DND-41 (cell line): ENCODE measurements around the gene CEP112.
A peak's percentile ranks its signal among the peaks of the same experiment; 100 is the strongest.

Experiments
- ATAC-seq: fragments of 200-7000 bp; cut with Tn5 transposase; 3 replicates; pipeline ENCODE4 v1.9.1; 2021; ENCODE audit warnings: low read depth; ENCODE audit not compliant: insufficient read depth
- DNase-seq: peaks from one replicate; pipeline ENCODE4 v3.0.0-alpha.2; 2020
- H2AFZ ChIP-seq: 2 replicates; pipeline ENCODE4 v1.6.0; 2012; ENCODE audit warnings: low read depth, low read length
- H3K27ac ChIP-seq: 2 replicates; pipeline ENCODE4 v1.5.1; 2012; ENCODE audit warnings: low read length, inconsistent platforms
- H3K27me3 ChIP-seq: fragments of 200-600 bp; sonication (generic); 2 replicates; pipeline ENCODE4 v1.6.0; 2012; ENCODE audit warnings: low read length, mild to moderate bottlenecking, inconsistent platforms; ENCODE audit not compliant: insufficient read depth, poor library complexity
- H3K36me3 ChIP-seq: 2 replicates; pipeline ENCODE4 v1.5.1; 2012; ENCODE audit warnings: low read length, inconsistent platforms; ENCODE audit not compliant: insufficient read depth
- H3K4me1 ChIP-seq: 2 replicates; pipeline ENCODE4 v1.5.1; 2012; ENCODE audit warnings: mild to moderate bottlenecking, low read length; ENCODE audit not compliant: insufficient read depth
- H3K4me2 ChIP-seq: 2 replicates; pipeline ENCODE4 v1.6.0; 2012; ENCODE audit warnings: mild to moderate bottlenecking, moderate library complexity, low read length, inconsistent platforms; ENCODE audit not compliant: insufficient read depth
- H3K4me3 ChIP-seq, 2 experiments: fragments of 200-600 bp in 1 of 2; shearing (Covaris generic) in 1 of 2; 2 replicates each; pipeline ENCODE4 v1.5.1; 2012 to 2016; ENCODE audit warnings: inconsistent platforms in 2 of 2, low read length in 2 of 2, mild to moderate bottlenecking in 2 of 2, low read depth in 1 of 2, moderate library complexity in 1 of 2
- H3K79me2 ChIP-seq: 2 replicates; pipeline ENCODE4 v1.6.0; 2012; ENCODE audit warnings: low read length, inconsistent platforms; ENCODE audit not compliant: insufficient read depth
- H3K9ac ChIP-seq: 2 replicates; pipeline ENCODE4 v1.6.0; 2012; ENCODE audit warnings: low read depth, mild to moderate bottlenecking, inconsistent platforms, low read length, moderate library complexity
- H3K9me3 ChIP-seq: 2 replicates; pipeline ENCODE4 v1.5.1; 2012; ENCODE audit warnings: low read length, moderate library complexity, mild to moderate bottlenecking, inconsistent platforms; ENCODE audit not compliant: insufficient read depth, severe bottlenecking
- H4K20me1 ChIP-seq: 2 replicates; pipeline ENCODE4 v1.6.0; 2012; ENCODE audit warnings: low read length; ENCODE audit not compliant: insufficient read depth
- EZH2 ChIP-seq: IDR thresholded peaks from 3 replicates; pipeline ENCODE4 v1.6.1; 2012; ENCODE audit warnings: borderline replicate concordance, low read depth, mild to moderate bottlenecking, moderate library complexity, low read length, inconsistent platforms; ENCODE audit not compliant: severe bottlenecking
- TF ChIP-seq, protein P1 (sequence below): IDR thresholded peaks from 2 replicates; pipeline ENCODE4 v1.5.1; 2012; ENCODE audit warnings: borderline replicate concordance, low read length, moderate library complexity, mild to moderate bottlenecking; ENCODE audit not compliant: poor library complexity, severe bottlenecking; ENCODE audit errors: extremely low read depth

CEP112 gene

DNA sequence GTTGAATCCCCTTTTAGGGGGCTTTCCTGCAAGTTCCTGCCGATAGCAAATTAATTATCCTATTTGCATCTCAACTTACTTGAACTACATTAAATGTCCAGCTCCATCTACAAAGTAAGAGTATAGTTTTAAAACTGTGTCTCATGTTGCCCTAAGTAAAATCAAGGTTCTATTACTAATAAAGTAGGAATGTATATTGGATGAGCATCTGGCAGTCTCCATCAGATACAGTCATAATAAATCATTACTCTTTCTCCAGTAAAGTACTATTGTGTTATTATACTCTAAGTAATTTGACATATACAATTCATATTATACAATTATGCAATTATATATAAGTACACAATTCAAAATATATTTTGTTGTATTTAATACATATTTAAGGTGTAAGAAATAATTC is 249.3 kb downstream of the CEP112 start:
- Histone ChIP-seq H4K20me1 (no peaks in the 10 kb centered on the region), H2AFZ (no peak overlapping the region), H3K36me3 (no peaks in the 10 kb centered on the region), H3K9me3 (no peaks in the 10 kb centered on the region), H3K27ac (no peak overlapping the region), H3K4me1 (no peaks in the 10 kb centered on the region), H3K79me2 (no peaks in the 10 kb centered on the region), H3K27me3 (no peaks in the 10 kb centered on the region), H3K9ac (no peak overlapping the region), H3K4me2 (no peak overlapping the region), H3K4me3 (no peak overlapping the region)
- ATAC-seq: no peak
- TF ChIP-seq, protein P1, sequence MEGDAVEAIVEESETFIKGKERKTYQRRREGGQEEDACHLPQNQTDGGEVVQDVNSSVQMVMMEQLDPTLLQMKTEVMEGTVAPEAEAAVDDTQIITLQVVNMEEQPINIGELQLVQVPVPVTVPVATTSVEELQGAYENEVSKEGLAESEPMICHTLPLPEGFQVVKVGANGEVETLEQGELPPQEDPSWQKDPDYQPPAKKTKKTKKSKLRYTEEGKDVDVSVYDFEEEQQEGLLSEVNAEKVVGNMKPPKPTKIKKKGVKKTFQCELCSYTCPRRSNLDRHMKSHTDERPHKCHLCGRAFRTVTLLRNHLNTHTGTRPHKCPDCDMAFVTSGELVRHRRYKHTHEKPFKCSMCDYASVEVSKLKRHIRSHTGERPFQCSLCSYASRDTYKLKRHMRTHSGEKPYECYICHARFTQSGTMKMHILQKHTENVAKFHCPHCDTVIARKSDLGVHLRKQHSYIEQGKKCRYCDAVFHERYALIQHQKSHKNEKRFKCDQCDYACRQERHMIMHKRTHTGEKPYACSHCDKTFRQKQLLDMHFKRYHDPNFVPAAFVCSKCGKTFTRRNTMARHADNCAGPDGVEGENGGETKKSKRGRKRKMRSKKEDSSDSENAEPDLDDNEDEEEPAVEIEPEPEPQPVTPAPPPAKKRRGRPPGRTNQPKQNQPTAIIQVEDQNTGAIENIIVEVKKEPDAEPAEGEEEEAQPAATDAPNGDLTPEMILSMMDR: no peak
- TF ChIP-seq EZH2: no peak
- DNase-seq: no peak

DNA sequence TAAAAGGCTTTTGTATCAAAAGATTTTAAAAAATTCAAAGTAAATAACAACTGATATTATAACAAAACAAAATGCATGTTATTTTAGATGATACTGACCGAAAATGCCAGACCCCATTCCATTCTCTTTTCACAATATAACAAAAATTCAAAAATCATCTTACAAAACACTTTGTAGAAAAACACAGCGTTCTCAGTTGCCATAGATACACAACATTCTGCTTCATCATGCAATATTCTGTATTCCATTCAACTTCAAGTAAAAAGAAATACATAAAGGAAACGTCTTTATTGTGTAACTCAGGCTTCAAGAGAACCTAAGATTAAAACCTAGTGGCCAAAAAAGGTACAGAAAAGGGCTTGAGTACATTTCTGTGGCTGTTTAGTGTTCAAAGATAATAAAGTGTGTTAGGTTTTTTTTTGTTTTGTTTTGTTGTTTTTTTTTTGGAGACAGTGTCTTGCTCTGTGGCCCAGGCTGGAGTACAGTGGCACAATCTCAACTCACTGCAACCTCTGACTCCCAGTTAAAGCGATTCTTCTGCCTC is 250.5 kb downstream of the CEP112 start:
- no peak for TF ChIP-seq EZH2
- TF ChIP-seq, protein P1: peak; percentile 28
- Histone ChIP-seq H4K20me1 (no peaks in the 10 kb centered on the region), H3K4me1 (no peaks in the 10 kb centered on the region), H2AFZ (no peak overlapping the region), H3K79me2 (no peaks in the 10 kb centered on the region), H3K4me3 (no peak overlapping the region), H3K4me2 (no peak overlapping the region), H3K36me3 (no peaks in the 10 kb centered on the region), H3K27me3 (no peaks in the 10 kb centered on the region), H3K27ac (no peak overlapping the region), H3K9me3 (no peaks in the 10 kb centered on the region), H3K9ac (no peak overlapping the region)
- ATAC-seq (no peak), DNase-seq (no peak)

DNA sequence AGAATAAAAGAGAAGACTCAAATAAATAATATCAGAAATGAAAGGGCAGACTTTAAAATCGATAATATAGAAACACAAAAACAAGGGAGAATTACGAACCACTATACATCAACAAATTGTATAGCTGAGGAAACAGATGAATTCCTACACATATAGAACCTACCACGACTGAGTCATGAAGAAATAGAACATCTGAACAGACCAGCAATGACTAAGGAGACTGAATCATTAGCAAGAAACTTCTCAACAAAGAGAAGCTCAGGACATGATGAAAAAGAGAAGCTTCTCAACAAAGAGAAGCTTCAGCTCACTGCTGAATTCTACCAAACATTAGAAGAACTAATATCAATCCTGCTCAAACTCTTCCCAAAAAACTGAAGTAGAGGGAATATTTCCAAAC is 255.9 kb downstream of the CEP112 start:
- no peaks in the 10 kb centered on the region for H3K79me2 ChIP-seq
- no peaks in the 10 kb centered on the region for H4K20me1 ChIP-seq
- H3K27ac ChIP-seq: no peak overlapping the region
- H2AFZ ChIP-seq: no peak overlapping the region
- DNase-seq (no peak), ATAC-seq (no peak)
- TF ChIP-seq EZH2: no peak
- TF ChIP-seq, protein P1: no peak
- H3K4me2 ChIP-seq: no peak overlapping the region
- no peak overlapping the region for H3K4me3 ChIP-seq
- no peak overlapping the region for H3K9ac ChIP-seq
- no peaks in the 10 kb centered on the region for H3K36me3 ChIP-seq
- no peaks in the 10 kb centered on the region for H3K4me1 ChIP-seq
- H3K27me3 ChIP-seq: no peaks in the 10 kb centered on the region
- peaks cover 3% of the 10 kb centered on the region for H3K9me3 ChIP-seq

DNA sequence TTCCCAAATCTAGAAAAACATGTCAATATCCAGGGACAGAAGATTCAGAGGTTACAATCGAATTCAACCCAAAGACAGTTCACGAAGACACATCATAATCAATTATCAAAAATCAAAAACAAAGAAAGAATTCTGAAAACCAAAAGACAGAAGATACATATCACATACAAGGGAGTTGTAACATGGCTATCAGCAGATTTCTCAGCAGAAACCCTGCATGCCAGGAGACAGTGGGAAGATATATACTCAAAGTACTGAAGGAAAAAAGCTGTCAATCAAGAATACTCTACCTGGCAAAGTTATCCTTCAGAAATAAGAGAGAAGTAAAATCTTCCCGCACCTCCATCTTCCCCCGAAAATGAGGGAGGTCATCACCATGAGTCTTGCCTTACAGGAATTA is 258.6 kb downstream of the CEP112 start:
- H3K4me1 ChIP-seq: no peaks in the 10 kb centered on the region
- ATAC-seq: no peak
- no peaks in the 10 kb centered on the region for H3K36me3 ChIP-seq
- DNase-seq: no peak
- H3K4me3 ChIP-seq: no peak overlapping the region
- no peaks in the 10 kb centered on the region for H3K27me3 ChIP-seq
- H3K9me3 ChIP-seq: peaks cover 3% of the 10 kb centered on the region
- H3K9ac ChIP-seq: no peak overlapping the region
- no peak overlapping the region for H3K4me2 ChIP-seq
- no peak overlapping the region for H2AFZ ChIP-seq
- no peaks in the 10 kb centered on the region for H4K20me1 ChIP-seq
- TF ChIP-seq, protein P1: no peak
- TF ChIP-seq EZH2: no peak
- no peak overlapping the region for H3K27ac ChIP-seq
- H3K79me2 ChIP-seq: no peaks in the 10 kb centered on the region
